ENCODE measurements around the gene DNAJB7. TPM values are rescaled to one million over a fixed set of nuclear protein-coding genes. Genes with fewer than 3 reads are reported as not detected.

The DNAJB7 gene
- total and polyA plus RNA-seq, 2 of the 13 experiments (the other 11 are each of a cell fraction or from before 2014, with no cell fraction given) = not detected

GRCh38 chr22:40834619-40835018 lies 27.3 kb downstream of the DNAJB7 start:
- H4K20me1 ChIP-seq (ENCODE audit: insufficient read depth, low read length) = no peaks in the 10 kb centered on the region
- peaks cover 15% of the 10 kb centered on the region for H3K4me1 ChIP-seq (ENCODE audit: insufficient read depth, low read length)
- no peak overlapping the region for H3K9ac ChIP-seq (ENCODE audit: insufficient read depth, low read depth, low read length)
- no peak overlapping the region for H3K4me2 ChIP-seq (ENCODE audit: low read depth, low read length)
- H3K9me3 ChIP-seq (ENCODE audit: low read length) = no peaks in the 10 kb centered on the region
- H2AFZ ChIP-seq (ENCODE audit: low read length) = no peak overlapping the region
- BruUV-seq (replicated peaks) = no TSS peak
- intact Hi-C loops (cut with micrococcal nuclease; ENCODE audit: unreplicated experiment) = no loop called here
- no peaks in the 10 kb centered on the region for H3K27me3 ChIP-seq (ENCODE audit: control insufficient read depth in 1 of 2, insufficient read depth in 2 of 2, low read length in 2 of 2)
- in situ Hi-C loops (cut with HindIII; ENCODE audit: extremely low pct_ligation_motif_present, low pct_unique_long_range_greater_than_20kb) = no loop called here
- H3K4me3 ChIP-seq (replicated peaks in 1 of 3; ENCODE audit: insufficient read depth in 1 of 3, low read depth in 2 of 3, low read length in 3 of 3) = no peak overlapping the region
- 99% methylated on average over 3 of the region's 3 CpGs for WGBS (ENCODE audit: low lambda C conversion rate)
- DNase-seq (ENCODE audit: low spot score) = no peak
- TF ChIP-seq MAFF (IDR thresholded peaks at IDR 0.05; ENCODE audit: low read depth, low read length) (peak; percentile 76), MAFK (conservative IDR thresholded peaks at IDR 0.05 in 1 of 2, IDR thresholded peaks at IDR 0.05 in 1 of 2; ENCODE audit: low read length in 2 of 2) (peak; percentile 75 to 86), ZNF30 (CRISPR knock-in tag; IDR thresholded peaks at IDR 0.05) (no peak)
- no peak for FAIRE-seq
- H3K36me3 ChIP-seq (replicated peaks in 1 of 2; ENCODE audit: control insufficient read depth in 1 of 2, insufficient read depth in 2 of 2, low read length in 2 of 2) = peaks cover 14 to 77% of the 10 kb centered on the region in 2 experiments
- ChIA-PET POLR2A (no interaction called here), CTCF (ENCODE audit: low intra/inter-chr PET ratio, low total read pairs) (no interaction called here)
- peaks cover 4% of the 10 kb centered on the region for H3K79me2 ChIP-seq (ENCODE audit: insufficient read depth, low read length)
- ATAC-seq = no peak
- no peak overlapping the region for H3K27ac ChIP-seq (ENCODE audit: extremely low read length, insufficient read depth, low read length)

DNA sequence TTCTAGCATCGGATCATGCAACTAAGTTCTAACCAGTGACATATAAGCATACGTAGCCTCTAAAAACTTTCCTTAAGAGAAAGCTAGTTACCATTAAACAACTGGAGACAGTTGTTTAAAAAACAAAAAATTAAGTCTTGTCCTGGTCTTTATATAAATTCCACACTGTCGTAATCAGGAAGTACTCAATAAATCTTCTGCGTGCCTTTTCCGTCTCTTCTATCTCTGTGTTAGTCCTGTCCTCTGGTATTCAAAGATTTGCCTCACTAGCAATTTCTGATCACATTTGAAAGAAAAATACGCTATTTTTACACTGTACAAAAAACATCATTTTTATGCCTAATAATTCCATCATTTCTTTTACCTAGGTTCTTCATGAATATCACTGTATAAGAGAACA lies 32.8 kb downstream of the DNAJB7 start:
- POLR2A ChIA-PET = no interaction called here
- 97% methylated on average over 6 of the region's 6 CpGs for WGBS (ENCODE audit: low lambda C conversion rate)
- H3K9me3 ChIP-seq (ENCODE audit: low read length) = no peaks in the 10 kb centered on the region
- H3K9ac ChIP-seq (ENCODE audit: insufficient read depth, low read depth, low read length) = no peak overlapping the region
- H4K20me1 ChIP-seq (ENCODE audit: insufficient read depth, low read length) = no peaks in the 10 kb centered on the region
- ATAC-seq (no peak), FAIRE-seq (no peak), DNase-seq (ENCODE audit: low spot score) (no peak)
- H3K36me3 ChIP-seq (replicated peaks in 1 of 2; ENCODE audit: control insufficient read depth in 1 of 2, insufficient read depth in 2 of 2, low read length in 2 of 2) = peaks cover 8 to 44% of the 10 kb centered on the region in 2 experiments
- H3K4me1 ChIP-seq (ENCODE audit: insufficient read depth, low read length) = peaks cover 21% of the 10 kb centered on the region
- CTCF ChIA-PET (ENCODE audit: low intra/inter-chr PET ratio, low total read pairs) = no interaction called here
- H3K27me3 ChIP-seq (ENCODE audit: control insufficient read depth in 1 of 2, insufficient read depth in 2 of 2, low read length in 2 of 2) = no peaks in the 10 kb centered on the region
- H3K4me2 ChIP-seq (ENCODE audit: low read depth, low read length) = no peak overlapping the region
- H3K79me2 ChIP-seq (ENCODE audit: insufficient read depth, low read length) = no peaks in the 10 kb centered on the region
- no peak overlapping the region for H2AFZ ChIP-seq (ENCODE audit: low read length)
- no TSS peak for BruUV-seq (replicated peaks)
- no peak overlapping the region for H3K27ac ChIP-seq (ENCODE audit: extremely low read length, insufficient read depth, low read length)
- in situ Hi-C loops (cut with HindIII; ENCODE audit: extremely low pct_ligation_motif_present, low pct_unique_long_range_greater_than_20kb) (no loop called here), intact Hi-C loops (cut with micrococcal nuclease; ENCODE audit: unreplicated experiment) (no loop called here)
- no peak overlapping the region for H3K4me3 ChIP-seq (replicated peaks in 1 of 3; ENCODE audit: insufficient read depth in 1 of 3, low read depth in 2 of 3, low read length in 3 of 3)
- TF ChIP-seq CREBL2 (CRISPR knock-in tag; IDR thresholded peaks at IDR 0.05; ENCODE audit: borderline replicate concordance) = no peak
- TF ChIP-seq HNF4G (IDR thresholded peaks at IDR 0.05; ENCODE audit: borderline replicate concordance, low read depth, low read length) = no peak
- no peak for TF ChIP-seq HNF4G (CRISPR knock-in tag; IDR thresholded peaks at IDR 0.05; ENCODE audit: borderline replicate concordance, low read depth)
- no peak for TF ChIP-seq ZNF652 (CRISPR knock-in tag; IDR thresholded peaks at IDR 0.05; ENCODE audit: borderline replicate concordance, low read depth)
- no peak for TF ChIP-seq GPN1 (CRISPR knock-in tag; IDR thresholded peaks at IDR 0.05; ENCODE audit: borderline replicate concordance)

All from HepG2 (cell line).